Activated CD8-positive, alpha-beta memory T cell treated with anti-CD3 and anti-CD28 coated beads, Interleukin-2, amount 50 U/mL, for 1 hour (primary cell): Measurements from ENCODE around the gene GALNT18.
"Not testable (repeated sequence)": the region's sequence is repeated elsewhere in the genome, so short reads cannot be mapped to it uniquely, and the experiment has no call there.

ENCODE experiments used
- DNase-seq: peaks from one replicate; pipeline ENCODE4 v3.0.0-alpha.2; 2020; ENCODE audit errors: extremely low read depth

Gene GALNT18

GRCh38 chr11:11459578-11459977 lies 162.2 kb downstream of the GALNT18 start:
- DNase-seq = no peak

GRCh38 chr11:11458485-11458884 lies 163.3 kb downstream of the GALNT18 start:
- DNase-seq = no peak

- DNase-seq = no peak
Measured at GRCh38 chr11:11458001-11458400, 163.8 kb downstream of the GALNT18 start.

- no peak for DNase-seq
Measured at GRCh38 chr11:11456866-11457265, 164.9 kb downstream of the GALNT18 start.

- DNase-seq = no peak
Measured at GRCh38 chr11:11454671-11455223, 167.1 kb downstream of the GALNT18 start.

GRCh38 chr11:11451501-11452005 lies 170.3 kb downstream of the GALNT18 start:
- DNase-seq = no peak

GRCh38 chr11:11450744-11451362 lies 171.0 kb downstream of the GALNT18 start:
- no peak for DNase-seq

- DNase-seq = no peak
Measured at GRCh38 chr11:11449327-11449726, 172.5 kb downstream of the GALNT18 start.

- no peak for DNase-seq
Measured at GRCh38 chr11:11448626-11449025, 173.2 kb downstream of the GALNT18 start.

- not testable (repeated sequence) for DNase-seq
Measured at GRCh38 chr11:11447601-11448000, 174.2 kb downstream of the GALNT18 start.

GRCh38 chr11:11446967-11447366 lies 174.8 kb downstream of the GALNT18 start:
- DNase-seq = no peak

GRCh38 chr11:11446564-11446963 lies 175.2 kb downstream of the GALNT18 start:
- no peak for DNase-seq

- DNase-seq = no peak
Measured at GRCh38 chr11:11445441-11446185, 176.2 kb downstream of the GALNT18 start.

GRCh38 chr11:11444804-11445131 lies 177.0 kb downstream of the GALNT18 start:
- DNase-seq = no peak

- no peak for DNase-seq
Measured at GRCh38 chr11:11444027-11444803, 177.6 kb downstream of the GALNT18 start.

GRCh38 chr11:11442791-11443190 lies 179.0 kb downstream of the GALNT18 start:
- DNase-seq = no peak

- DNase-seq = no peak
Measured at GRCh38 chr11:11441516-11441915, 180.3 kb downstream of the GALNT18 start.

- no peak for DNase-seq
Measured at GRCh38 chr11:11441091-11441490, 180.7 kb downstream of the GALNT18 start.

GRCh38 chr11:11440144-11440543 lies 181.7 kb downstream of the GALNT18 start:
- DNase-seq = no peak

GRCh38 chr11:11439591-11439990 lies 182.2 kb downstream of the GALNT18 start:
- no peak for DNase-seq

- no peak for DNase-seq
Measured at GRCh38 chr11:11436715-11437313, 185.0 kb downstream of the GALNT18 start.

- no peak for DNase-seq
Measured at GRCh38 chr11:11435635-11436034, 186.2 kb downstream of the GALNT18 start.
